Chondrocyte (in vitro differentiated cells): ENCODE data around the gene SYCP3. TPM values are rescaled to one million over a fixed set of nuclear protein-coding genes. Genes with fewer than 3 reads are reported as not detected.

Source experiments
- DNase-seq: peaks from one replicate; pipeline ENCODE4 v3.0.0; 2021; ENCODE audit warnings: mixed read lengths, low spot score
- H3K27ac Mint-ChIP-seq: one replicate; pipeline ENCODE4 v1.8.0; 2021; ENCODE audit warnings: mild to moderate bottlenecking, moderate library complexity, mixed read lengths; ENCODE audit not compliant: unreplicated experiment
- H3K27me3 Mint-ChIP-seq: 2 replicates; pipeline ENCODE4 v1.8.0; 2021; ENCODE audit warnings: low read depth, mixed read lengths
- H3K36me3 Mint-ChIP-seq: 2 replicates; pipeline ENCODE4 v1.8.0; 2021; ENCODE audit warnings: low read depth, mixed read lengths
- H3K4me1 Mint-ChIP-seq: 2 replicates; pipeline ENCODE4 v1.8.0; 2021; ENCODE audit warnings: low read depth, mild to moderate bottlenecking, mixed read lengths
- H3K4me3 Mint-ChIP-seq: one replicate; pipeline ENCODE4 v1.8.0; 2021; ENCODE audit warnings: mild to moderate bottlenecking, moderate library complexity, mixed read lengths; ENCODE audit not compliant: unreplicated experiment
- H3K9me3 Mint-ChIP-seq: 2 replicates; pipeline ENCODE4 v1.8.0; 2021; ENCODE audit warnings: low read depth, mixed read lengths
- CTCF ChIP-seq: fragments of 200-600 bp; sonication (generic); IDR thresholded peaks from 2 replicates; pipeline ENCODE4 v1.5.0; 2021; ENCODE audit warnings: antibody characterized with exemption, mild to moderate bottlenecking, moderate library complexity
- total RNA-seq: library from RNA; stranded (reverse); gene quantifications from 3 replicates; pipeline ENCODE4 v1.2.1, GENCODE V29; 2021

SYCP3 gene
- total RNA-seq, 1 donor from 2014 or later, result 0.05 TPM

- no peak for TF ChIP-seq CTCF
- Mint-ChIP-seq H3K27me3 (no peaks in the 10 kb centered on the region), H3K4me1 (no peaks in the 10 kb centered on the region), H3K27ac (no peak overlapping the region), H3K4me3 (no peak overlapping the region), H3K9me3 (no peaks in the 10 kb centered on the region), H3K36me3 (peaks cover 17% of the 10 kb centered on the region)
- no peak for DNase-seq
These were observed 6.1 kb downstream of the SYCP3 start for GRCh38 chr12:101733166-101733565.

- peaks cover 13% of the 10 kb centered on the region for H3K36me3 Mint-ChIP-seq
- no peaks in the 10 kb centered on the region for H3K27me3 Mint-ChIP-seq
- no peak overlapping the region for H3K4me3 Mint-ChIP-seq
- no peaks in the 10 kb centered on the region for H3K9me3 Mint-ChIP-seq
- no peak for DNase-seq
- no peaks in the 10 kb centered on the region for H3K4me1 Mint-ChIP-seq
- no peak for TF ChIP-seq CTCF
- H3K27ac Mint-ChIP-seq, result no peak overlapping the region
These were observed 6.9 kb downstream of the SYCP3 start for GRCh38 chr12:101732318-101732717.

- Mint-ChIP-seq H3K4me1 (no peaks in the 10 kb centered on the region), H3K36me3 (peaks cover 12% of the 10 kb centered on the region), H3K27ac (no peak overlapping the region), H3K9me3 (no peaks in the 10 kb centered on the region), H3K27me3 (no peaks in the 10 kb centered on the region), H3K4me3 (no peak overlapping the region)
- no peak for DNase-seq
- no peak for TF ChIP-seq CTCF
These were observed 9.4 kb downstream of the SYCP3 start for GRCh38 chr12:101729842-101730241.

GRCh38 chr12:101727098-101727497, 12.2 kb downstream of the SYCP3 start:
- Mint-ChIP-seq H3K9me3 (no peaks in the 10 kb centered on the region), H3K4me3 (no peak overlapping the region)
- no peak for DNase-seq

GRCh38 chr12:101722392-101722791, 16.9 kb downstream of the SYCP3 start:
- H3K27ac Mint-ChIP-seq, result no peak overlapping the region
- H3K4me1 Mint-ChIP-seq, result peaks cover 3% of the 10 kb centered on the region

More at GRCh38 chr12:101727098-101727497, 12.2 kb downstream of the SYCP3 start:
- Mint-ChIP-seq H3K36me3 (peaks cover 6% of the 10 kb centered on the region), H3K4me1 (no peaks in the 10 kb centered on the region), H3K27me3 (no peaks in the 10 kb centered on the region), H3K27ac (no peak overlapping the region)
- no peak for TF ChIP-seq CTCF

More at GRCh38 chr12:101722392-101722791, 16.9 kb downstream of the SYCP3 start:
- DNase-seq, result no peak
- Mint-ChIP-seq H3K36me3 (peaks cover 3% of the 10 kb centered on the region), H3K27me3 (no peaks in the 10 kb centered on the region), H3K9me3 (no peaks in the 10 kb centered on the region), H3K4me3 (no peak overlapping the region)
- TF ChIP-seq CTCF, result no peak
